ENCODE data around the gene ADGRL1.
"Not testable (repeated sequence)": the region's sequence is repeated elsewhere in the genome, so short reads cannot be mapped to it uniquely, and the experiment has no call there.

DNA sequence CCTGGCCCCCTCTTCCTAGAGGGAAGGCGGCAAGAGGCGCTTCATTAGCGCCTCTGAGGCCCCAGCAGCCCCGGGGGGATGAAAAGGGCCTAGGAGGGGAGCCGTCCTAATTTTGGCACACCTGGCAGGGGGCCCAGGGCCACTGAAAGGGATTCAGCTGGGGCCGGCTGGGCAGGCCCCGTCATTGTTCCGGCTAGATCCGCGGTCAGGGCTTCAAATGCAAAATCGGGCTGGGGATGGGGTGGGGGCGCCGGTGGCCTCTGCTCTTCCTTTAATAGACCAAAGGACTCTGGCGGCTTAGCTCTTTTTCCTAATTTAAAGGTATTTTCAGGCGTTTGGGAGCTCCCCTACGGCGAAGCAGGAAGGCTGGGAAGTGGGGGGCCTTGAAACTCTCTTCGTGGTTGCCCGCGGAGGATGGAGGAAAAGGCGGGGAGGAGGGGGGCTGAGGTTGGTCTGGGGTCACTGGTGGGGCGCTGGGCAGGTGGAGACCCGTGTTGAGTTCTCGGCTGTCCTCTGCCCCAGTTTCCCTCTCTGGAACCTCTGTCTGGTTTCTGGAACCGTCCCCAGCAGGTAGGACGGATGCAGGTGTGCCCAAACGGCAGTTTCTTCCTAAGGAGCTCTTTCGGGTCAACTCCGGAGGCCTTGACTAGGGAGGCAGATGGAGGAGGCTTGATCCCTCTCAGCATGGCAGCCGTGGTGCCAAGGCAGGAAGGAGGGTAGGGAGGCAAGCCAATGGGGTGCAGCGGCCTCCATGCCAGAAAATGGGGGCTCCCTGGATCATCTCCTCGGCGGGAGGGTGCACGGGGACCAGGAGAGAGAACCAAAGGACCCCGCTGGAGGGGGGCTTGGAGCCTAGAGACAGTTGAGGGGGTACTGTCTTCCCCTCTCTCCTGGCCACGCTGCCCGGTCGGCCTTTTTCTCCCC is 41.8 kb upstream of the ADGRL1 start:
- TF ChIP-seq CTCF (IDR thresholded peaks at IDR 0.05; ENCODE audit: extremely low read depth in 1 of 2, insufficient read depth in 1 of 2, low read depth in 1 of 2, low read length in 2 of 2); POLR2A (IDR thresholded peaks at IDR 0.05; ENCODE audit: low read depth, low read length): not testable (repeated sequence)
- TF ChIP-seq, protein P1, sequence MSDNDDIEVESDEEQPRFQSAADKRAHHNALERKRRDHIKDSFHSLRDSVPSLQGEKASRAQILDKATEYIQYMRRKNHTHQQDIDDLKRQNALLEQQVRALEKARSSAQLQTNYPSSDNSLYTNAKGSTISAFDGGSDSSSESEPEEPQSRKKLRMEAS (IDR thresholded peaks at IDR 0.05; ENCODE audit: insufficient read depth, insufficient read length): not testable (repeated sequence)
